Esophagus mucosa (tissue), 1 donor: Measurements from ENCODE around the gene PACRG. TPM values are rescaled to one million over a fixed set of nuclear protein-coding genes. Genes with fewer than 3 reads are reported as not detected.

ENCODE experiments used
- ATAC-seq: fragments of 200-7000 bp; cut with Tn5 transposase; one replicate; pipeline ENCODE4 v1.9.1; 2020
- total RNA-seq: library from RNA; stranded (reverse); gene quantifications from one replicate; pipeline ENCODE4 v1.2.4, GENCODE V29; 2023
- donor health status: DM: yes; HTN: yes; CAD: no.

Gene PACRG
- total RNA-seq, 1 donor from 2014 or later, result 0.76 TPM

DNA sequence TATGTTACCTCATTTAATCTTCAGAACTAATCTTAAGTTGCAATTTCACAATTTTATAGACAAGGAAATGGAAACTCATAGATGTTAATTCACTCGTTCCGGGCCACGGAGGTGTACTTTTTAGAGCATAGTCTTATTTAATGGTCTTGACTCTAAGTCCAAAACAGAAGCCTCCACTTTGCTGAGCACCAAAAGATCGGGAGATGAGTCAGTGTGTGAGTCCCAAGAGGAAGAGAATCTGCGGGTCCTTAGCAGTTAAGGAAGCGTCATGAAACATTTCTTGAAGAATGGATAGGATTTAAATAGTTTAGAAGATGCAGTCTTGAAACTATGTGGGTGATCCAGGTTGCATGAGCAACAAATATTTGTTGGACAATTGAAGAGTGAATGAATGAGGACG lies 454.9 kb downstream of the PACRG start:
- no peak for ATAC-seq

GRCh38 chr6:163183806-163184205 lies 456.0 kb downstream of the PACRG start:
- ATAC-seq, result no peak

GRCh38 chr6:163185744-163186143 lies 458.0 kb downstream of the PACRG start:
- ATAC-seq, result no peak

DNA sequence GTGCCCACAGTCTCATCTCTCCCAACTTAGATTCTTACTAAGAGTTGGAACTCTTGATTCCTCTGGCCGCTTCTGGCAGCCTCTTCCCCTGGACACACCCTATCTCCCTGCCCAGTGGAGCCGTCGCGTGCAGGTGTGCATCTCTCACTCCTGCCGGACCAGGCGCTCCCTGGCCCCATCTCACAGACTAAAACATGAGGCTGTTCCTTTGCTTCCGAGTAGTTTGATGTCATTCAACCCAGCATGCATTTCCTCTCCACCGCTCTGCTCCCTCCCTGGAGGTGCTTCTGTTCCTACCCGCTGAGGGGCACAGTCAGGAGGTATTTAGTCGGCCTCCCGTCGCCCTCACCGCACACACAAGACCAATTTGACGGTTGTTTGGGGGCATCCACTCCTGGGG lies 458.8 kb downstream of the PACRG start:
- no peak for ATAC-seq

GRCh38 chr6:163187201-163187600 lies 459.4 kb downstream of the PACRG start:
- ATAC-seq, result no peak

GRCh38 chr6:163187606-163188005 lies 459.8 kb downstream of the PACRG start:
- no peak for ATAC-seq

- ATAC-seq, result no peak
These were observed 461.0 kb downstream of the PACRG start for GRCh38 chr6:163188746-163189145.

GRCh38 chr6:163189609-163190008 lies 461.8 kb downstream of the PACRG start:
- ATAC-seq, result no peak

- no peak for ATAC-seq
These were observed 463.0 kb downstream of the PACRG start for GRCh38 chr6:163190786-163191185.

GRCh38 chr6:163191704-163192537 lies 464.1 kb downstream of the PACRG start:
- ATAC-seq, result no peak

DNA sequence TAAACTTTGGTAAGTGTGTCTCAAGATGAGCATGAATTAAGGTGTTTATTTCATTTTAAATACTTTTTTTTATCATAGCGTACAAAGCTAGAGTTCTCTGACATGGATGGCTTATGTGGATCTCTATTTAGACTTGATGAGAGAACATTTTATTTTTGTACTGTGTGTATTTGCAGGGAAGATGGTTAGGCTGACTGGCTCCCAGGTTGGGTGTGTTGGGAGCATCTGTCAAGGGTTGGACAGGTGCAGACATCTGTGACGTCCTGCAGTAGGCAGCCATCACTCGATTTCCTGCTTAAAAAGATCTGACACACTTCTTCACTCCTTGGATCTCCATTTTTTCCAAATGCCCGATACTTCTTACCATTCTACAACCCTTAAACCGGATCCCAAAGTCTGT lies 464.8 kb downstream of the PACRG start:
- ATAC-seq, result no peak

- ATAC-seq, result no peak
These were observed 465.6 kb downstream of the PACRG start for GRCh38 chr6:163193326-163193725.

- ATAC-seq, result no peak
These were observed 468.2 kb downstream of the PACRG start for GRCh38 chr6:163195721-163196691.

DNA sequence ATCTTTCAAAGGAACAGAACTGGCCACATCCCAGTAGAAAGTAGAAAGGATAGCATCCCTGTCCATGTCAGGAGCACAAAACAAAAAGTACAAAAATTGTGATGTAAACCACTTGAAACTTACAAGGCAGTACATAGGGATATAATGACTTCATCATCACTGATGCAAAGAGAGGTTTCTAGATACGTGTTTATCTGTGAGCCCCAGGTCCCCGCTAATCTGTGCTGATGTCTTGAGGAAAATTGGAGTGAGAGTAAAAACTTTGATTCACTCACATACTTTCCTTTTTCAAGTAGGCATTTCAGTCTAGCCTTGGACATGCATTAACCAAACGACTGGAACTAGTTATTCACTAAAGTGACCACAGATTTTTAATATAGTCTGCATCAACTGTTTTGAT lies 470.1 kb downstream of the PACRG start:
- no peak for ATAC-seq

GRCh38 chr6:163198396-163198795 lies 470.6 kb downstream of the PACRG start:
- no peak for ATAC-seq

DNA sequence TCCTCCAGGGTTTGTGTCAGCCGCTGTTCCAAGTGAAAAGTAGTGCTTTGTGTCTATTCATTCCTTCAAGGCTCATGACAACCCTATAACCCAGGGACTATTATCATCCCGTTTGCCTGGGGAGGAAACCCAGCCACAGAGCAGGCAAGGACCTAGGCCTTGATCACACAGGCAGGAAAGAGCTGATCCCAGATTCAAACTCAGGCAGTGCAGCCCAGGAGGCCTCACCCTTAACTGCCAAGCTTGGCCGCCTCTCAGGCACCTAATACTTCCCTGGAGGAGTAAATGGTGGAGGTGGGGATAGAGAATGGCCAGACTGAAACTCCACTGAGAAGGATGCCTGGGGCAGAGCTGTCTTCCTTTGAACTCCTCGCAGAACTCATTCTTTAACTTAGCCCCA lies 471.6 kb downstream of the PACRG start:
- ATAC-seq, result no peak

- ATAC-seq, result no peak
These were observed 472.5 kb downstream of the PACRG start for GRCh38 chr6:163200289-163200688.

DNA sequence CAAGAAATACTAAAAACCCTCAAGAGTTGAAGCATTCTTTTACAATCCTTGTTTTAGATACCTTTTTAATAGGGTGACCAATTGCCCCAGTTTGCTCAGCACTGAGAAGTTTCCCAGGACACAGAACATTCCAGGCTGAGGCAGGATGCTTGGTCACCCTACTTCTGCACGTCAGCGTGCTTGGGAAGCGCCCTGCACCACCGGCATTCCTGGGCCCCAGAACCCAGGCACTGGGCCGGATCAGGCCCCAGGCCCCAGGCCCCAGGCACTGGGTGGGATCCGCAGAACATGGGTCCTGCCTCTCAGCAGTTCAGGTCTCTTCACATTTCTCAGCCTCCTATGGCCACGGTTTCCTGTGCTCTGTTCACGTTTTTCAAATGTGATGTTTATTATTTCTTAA lies 472.9 kb downstream of the PACRG start:
- ATAC-seq, result no peak

GRCh38 chr6:163201855-163202254 lies 474.1 kb downstream of the PACRG start:
- no peak for ATAC-seq

GRCh38 chr6:163206196-163206595 lies 478.4 kb downstream of the PACRG start:
- ATAC-seq, result no peak

DNA sequence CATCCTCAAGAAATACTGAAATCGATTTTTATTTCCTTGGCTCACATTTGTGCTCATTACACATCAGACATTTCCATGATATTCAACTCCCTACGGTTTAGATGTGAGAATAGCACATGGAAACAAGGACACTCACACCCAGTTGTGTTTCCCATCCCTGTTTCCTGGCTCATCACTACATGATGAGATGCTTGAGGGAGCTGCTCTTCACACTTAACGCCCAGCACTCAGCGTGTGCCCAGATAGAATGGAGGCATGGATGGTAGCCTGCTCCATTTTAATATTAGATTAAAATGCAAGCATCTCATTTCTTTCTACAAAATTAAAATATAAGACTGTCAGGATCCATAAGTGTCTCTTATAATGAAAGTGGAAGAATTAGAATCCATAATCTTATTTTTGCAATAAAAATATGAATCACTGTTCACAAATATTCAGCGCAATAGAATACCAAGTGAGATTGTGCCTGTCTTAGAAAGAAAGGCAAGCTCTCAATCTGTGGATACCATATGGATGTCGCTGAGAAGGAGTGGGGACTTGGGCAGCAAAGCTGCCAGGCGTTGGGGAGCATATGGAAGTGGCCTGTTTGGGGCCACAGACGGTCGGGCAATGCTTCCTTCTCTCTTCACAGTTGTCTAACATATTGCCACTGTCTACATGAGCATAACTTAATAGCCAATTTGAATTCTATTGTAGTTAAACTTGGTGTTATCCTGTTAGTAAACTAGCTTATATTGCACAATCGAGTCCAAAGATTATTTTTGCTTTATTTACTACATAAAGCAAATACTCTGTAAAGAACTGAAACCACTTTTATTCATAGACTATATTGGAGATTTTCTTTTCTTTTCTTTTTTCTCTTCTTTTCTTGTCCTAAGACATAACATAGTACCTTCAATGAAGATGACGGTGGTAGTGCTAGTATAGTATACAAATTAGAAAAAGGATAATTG lies 479.9 kb downstream of the PACRG start:
- no peak for ATAC-seq

DNA sequence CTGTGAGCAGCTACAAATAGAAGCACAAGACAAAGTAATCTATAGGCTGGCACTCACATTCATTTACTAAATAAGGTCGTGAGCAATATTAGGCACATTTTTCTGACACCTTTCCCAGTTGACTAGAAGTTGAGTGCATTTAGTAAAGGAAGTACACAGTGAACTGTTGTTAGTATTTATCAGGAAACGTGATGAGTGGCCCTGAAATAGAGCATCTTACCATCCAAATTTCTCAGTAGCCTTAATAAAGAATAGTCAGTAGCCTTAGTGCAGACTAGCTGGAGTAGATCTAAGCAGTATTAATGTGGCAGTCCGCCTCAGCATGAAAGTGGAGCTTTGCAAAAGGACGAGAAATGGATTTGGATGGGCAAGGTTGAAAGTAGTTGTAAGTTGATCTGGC lies 481.2 kb downstream of the PACRG start:
- ATAC-seq, result no peak
